Measurements from ENCODE around the gene HBEGF.

DNA sequence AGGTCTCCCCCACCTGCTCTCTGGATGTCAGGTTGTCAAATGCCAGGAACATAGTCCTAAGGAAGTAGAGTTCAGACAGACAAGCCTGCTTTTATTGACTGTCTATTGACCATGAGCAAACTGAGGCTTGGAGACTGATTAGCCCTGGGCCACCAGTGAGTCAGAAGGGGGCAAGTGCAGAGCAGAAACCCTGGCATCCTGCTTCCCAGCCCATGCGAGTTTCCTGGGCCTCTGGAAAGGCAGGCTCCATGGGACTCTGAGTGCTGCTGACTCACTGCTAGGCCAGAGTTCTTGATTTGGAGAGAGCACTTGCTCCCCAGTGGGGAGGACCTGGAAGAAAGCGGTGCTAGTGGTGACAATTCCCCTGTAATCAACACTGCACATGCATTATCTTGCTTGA, 2.8 kb upstream of the HBEGF start:
- no peak for TF ChIP-seq EP300 (IDR thresholded peaks at IDR 0.05)
- TF ChIP-seq, protein P1, sequence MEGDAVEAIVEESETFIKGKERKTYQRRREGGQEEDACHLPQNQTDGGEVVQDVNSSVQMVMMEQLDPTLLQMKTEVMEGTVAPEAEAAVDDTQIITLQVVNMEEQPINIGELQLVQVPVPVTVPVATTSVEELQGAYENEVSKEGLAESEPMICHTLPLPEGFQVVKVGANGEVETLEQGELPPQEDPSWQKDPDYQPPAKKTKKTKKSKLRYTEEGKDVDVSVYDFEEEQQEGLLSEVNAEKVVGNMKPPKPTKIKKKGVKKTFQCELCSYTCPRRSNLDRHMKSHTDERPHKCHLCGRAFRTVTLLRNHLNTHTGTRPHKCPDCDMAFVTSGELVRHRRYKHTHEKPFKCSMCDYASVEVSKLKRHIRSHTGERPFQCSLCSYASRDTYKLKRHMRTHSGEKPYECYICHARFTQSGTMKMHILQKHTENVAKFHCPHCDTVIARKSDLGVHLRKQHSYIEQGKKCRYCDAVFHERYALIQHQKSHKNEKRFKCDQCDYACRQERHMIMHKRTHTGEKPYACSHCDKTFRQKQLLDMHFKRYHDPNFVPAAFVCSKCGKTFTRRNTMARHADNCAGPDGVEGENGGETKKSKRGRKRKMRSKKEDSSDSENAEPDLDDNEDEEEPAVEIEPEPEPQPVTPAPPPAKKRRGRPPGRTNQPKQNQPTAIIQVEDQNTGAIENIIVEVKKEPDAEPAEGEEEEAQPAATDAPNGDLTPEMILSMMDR (IDR thresholded peaks at IDR 0.05): no peak
- TF ChIP-seq CEBPB (IDR thresholded peaks at IDR 0.05): no peak
- TF ChIP-seq, protein P2, sequence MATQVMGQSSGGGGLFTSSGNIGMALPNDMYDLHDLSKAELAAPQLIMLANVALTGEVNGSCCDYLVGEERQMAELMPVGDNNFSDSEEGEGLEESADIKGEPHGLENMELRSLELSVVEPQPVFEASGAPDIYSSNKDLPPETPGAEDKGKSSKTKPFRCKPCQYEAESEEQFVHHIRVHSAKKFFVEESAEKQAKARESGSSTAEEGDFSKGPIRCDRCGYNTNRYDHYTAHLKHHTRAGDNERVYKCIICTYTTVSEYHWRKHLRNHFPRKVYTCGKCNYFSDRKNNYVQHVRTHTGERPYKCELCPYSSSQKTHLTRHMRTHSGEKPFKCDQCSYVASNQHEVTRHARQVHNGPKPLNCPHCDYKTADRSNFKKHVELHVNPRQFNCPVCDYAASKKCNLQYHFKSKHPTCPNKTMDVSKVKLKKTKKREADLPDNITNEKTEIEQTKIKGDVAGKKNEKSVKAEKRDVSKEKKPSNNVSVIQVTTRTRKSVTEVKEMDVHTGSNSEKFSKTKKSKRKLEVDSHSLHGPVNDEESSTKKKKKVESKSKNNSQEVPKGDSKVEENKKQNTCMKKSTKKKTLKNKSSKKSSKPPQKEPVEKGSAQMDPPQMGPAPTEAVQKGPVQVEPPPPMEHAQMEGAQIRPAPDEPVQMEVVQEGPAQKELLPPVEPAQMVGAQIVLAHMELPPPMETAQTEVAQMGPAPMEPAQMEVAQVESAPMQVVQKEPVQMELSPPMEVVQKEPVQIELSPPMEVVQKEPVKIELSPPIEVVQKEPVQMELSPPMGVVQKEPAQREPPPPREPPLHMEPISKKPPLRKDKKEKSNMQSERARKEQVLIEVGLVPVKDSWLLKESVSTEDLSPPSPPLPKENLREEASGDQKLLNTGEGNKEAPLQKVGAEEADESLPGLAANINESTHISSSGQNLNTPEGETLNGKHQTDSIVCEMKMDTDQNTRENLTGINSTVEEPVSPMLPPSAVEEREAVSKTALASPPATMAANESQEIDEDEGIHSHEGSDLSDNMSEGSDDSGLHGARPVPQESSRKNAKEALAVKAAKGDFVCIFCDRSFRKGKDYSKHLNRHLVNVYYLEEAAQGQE (IDR thresholded peaks at IDR 0.05): no peak
- TF ChIP-seq GATA3 (IDR thresholded peaks at IDR 0.05; ENCODE audit: borderline replicate concordance): no peak

All from A549 (cell line).